Natural killer cell (primary cell): ENCODE measurements around the gene FMO1. TPM values are rescaled to one million over a fixed set of nuclear protein-coding genes. Genes with fewer than 3 reads are reported as not detected.

Experiments
- ATAC-seq, 3 donors: fragments of 150-1000 bp in 2 of 3; fragments of 200-7000 bp in 1 of 3; cut with Tn5 transposase; 1 replicate in 1 of 3; 2 replicates in 2 of 3; pipeline ENCODE4 v1.10.0; 2021; ENCODE audit warnings: mild to moderate bottlenecking in 2 of 3, moderate library complexity in 2 of 3
- DNase-seq, 2 donors: peaks; one replicate each; pipeline versions ENCODE4 v3.0.0 to v3.0.0-alpha.2; 2013 to 2021; ENCODE audit warnings: mixed read lengths in 1 of 2
- H3K27ac ChIP-seq: one replicate; pipeline ENCODE4 v1.5.1; 2013; ENCODE audit warnings: mild to moderate bottlenecking, low read length
- H3K27me3 ChIP-seq: one replicate; pipeline ENCODE4 v1.6.1; 2013; ENCODE audit warnings: low read length; ENCODE audit not compliant: control insufficient read depth, insufficient read depth
- H3K36me3 ChIP-seq: one replicate; pipeline ENCODE4 v1.6.1; 2013; ENCODE audit warnings: low read length; ENCODE audit not compliant: control insufficient read depth, insufficient read depth
- H3K4me1 ChIP-seq: one replicate; pipeline ENCODE4 v1.6.1; 2013; ENCODE audit warnings: low read length; ENCODE audit not compliant: control insufficient read depth, insufficient read depth
- H3K4me3 ChIP-seq: one replicate; pipeline ENCODE4 v1.5.1; 2013; ENCODE audit warnings: low read length
- H3K9me3 ChIP-seq: one replicate; pipeline ENCODE4 v1.6.1; 2013; ENCODE audit warnings: low read length; ENCODE audit not compliant: control insufficient read depth, insufficient read depth
- H3K27ac Mint-ChIP-seq, 2 donors: one replicate each; pipeline ENCODE4 v1.8.0; 2022; ENCODE audit warnings: mild to moderate bottlenecking in 2 of 2, mixed read lengths in 2 of 2, moderate library complexity in 1 of 2
- H3K27me3 Mint-ChIP-seq, 2 donors: one replicate each; pipeline ENCODE4 v1.8.0; 2022; ENCODE audit warnings: low read depth in 2 of 2, mixed read lengths in 2 of 2
- H3K36me3 Mint-ChIP-seq: one replicate; pipeline ENCODE4 v1.8.0; 2022; ENCODE audit warnings: mixed read lengths
- H3K4me1 Mint-ChIP-seq, 2 donors: one replicate each; pipeline ENCODE4 v1.8.0; 2022; ENCODE audit warnings: mixed read lengths in 2 of 2
- H3K4me3 Mint-ChIP-seq: one replicate; pipeline ENCODE4 v1.8.0; 2022; ENCODE audit warnings: mild to moderate bottlenecking, moderate library complexity, mixed read lengths
- H3K9me3 Mint-ChIP-seq, 2 donors: one replicate each; pipeline ENCODE4 v1.8.0; 2022; ENCODE audit warnings: mixed read lengths in 2 of 2
- CTCF ChIP-seq: fragments of 200-600 bp; IDR thresholded peaks from one replicate; pipeline ENCODE4 v1.8.0; 2022; ENCODE audit warnings: antibody characterized with exemption
- WGBS: methylation state at CpG from one replicate; pipeline ENCODE4 v1.1.7; 2013; ENCODE audit warnings: missing lambda C conversion rate; ENCODE audit not compliant: insufficient coverage; 5-methylcytosine and 5-hydroxymethylcytosine counted together
- intact Hi-C: fragments of 100-400 bp; cut with micrococcal nuclease; formaldehyde crosslinking; loops from one replicate; pipeline ENCODE4 v1.14.2; 2022
- total RNA-seq, 4 donors: library from RNA; stranded (reverse); fragments of 120-200 nt in 1 of 4; gene quantifications; one replicate each; pipeline versions ENCODE4 v1.2.3 to v1.2.4, GENCODE V29; 2013 to 2022

Gene FMO1
- total RNA-seq, 3 donors from 2014 or later (not counting 1 experiment from before 2014, with no cell fraction given) = not detected

GRCh38 chr1:171266930-171267329 lies 18.6 kb downstream of the FMO1 start:
- no peak for ATAC-seq
- TF ChIP-seq CTCF = no peak
- H3K27me3 Mint-ChIP-seq = peaks cover 6 to 21% of the 10 kb centered on the region in 2 donors
- no peaks in the 10 kb centered on the region for H3K36me3 Mint-ChIP-seq
- intact Hi-C loops = no loop called here
- Histone ChIP-seq H3K27ac (no peak overlapping the region), H3K36me3 (no peaks in the 10 kb centered on the region), H3K9me3 (no peaks in the 10 kb centered on the region), H3K27me3 (no peaks in the 10 kb centered on the region), H3K4me3 (no peak overlapping the region), H3K4me1 (no peaks in the 10 kb centered on the region)
- DNase-seq = no peak
- H3K4me1 Mint-ChIP-seq = no peaks in the 10 kb centered on the region
- 79% methylated on average over 4 of the region's 4 CpGs for WGBS
- H3K4me3 Mint-ChIP-seq = no peak overlapping the region
- H3K27ac Mint-ChIP-seq = no peak overlapping the region
- no peaks in the 10 kb centered on the region for H3K9me3 Mint-ChIP-seq

GRCh38 chr1:171267391-171267790 lies 19.1 kb downstream of the FMO1 start:
- H3K27me3 ChIP-seq = no peaks in the 10 kb centered on the region
- TF ChIP-seq CTCF = no peak
- Mint-ChIP-seq H3K9me3 (no peaks in the 10 kb centered on the region), H3K4me3 (no peak overlapping the region), H3K4me1 (no peaks in the 10 kb centered on the region), H3K27ac (no peak overlapping the region), H3K27me3 (peaks cover 6 to 21% of the 10 kb centered on the region in 2 donors), H3K36me3 (no peaks in the 10 kb centered on the region)
- no peaks in the 10 kb centered on the region for H3K9me3 ChIP-seq
- DNase-seq = no peak
- H3K36me3 ChIP-seq = no peaks in the 10 kb centered on the region
- no peaks in the 10 kb centered on the region for H3K4me1 ChIP-seq
- intact Hi-C loops = no loop called here
- H3K27ac ChIP-seq = no peak overlapping the region
- ATAC-seq = no peak
- 67% methylated on average over 1 of the region's 1 CpG for WGBS
- H3K4me3 ChIP-seq = no peak overlapping the region

GRCh38 chr1:171270806-171271205 lies 22.5 kb downstream of the FMO1 start:
- intact Hi-C loops = no loop called here
- Mint-ChIP-seq H3K27me3 (peaks cover 6 to 31% of the 10 kb centered on the region in 2 donors), H3K36me3 (no peaks in the 10 kb centered on the region), H3K4me3 (no peak overlapping the region), H3K9me3 (peaks cover 0 to 2% of the 10 kb centered on the region in 2 donors), H3K4me1 (no peaks in the 10 kb centered on the region), H3K27ac (no peak overlapping the region)
- H3K27me3 ChIP-seq = no peaks in the 10 kb centered on the region
- no peak overlapping the region for H3K4me3 ChIP-seq
- H3K9me3 ChIP-seq = no peaks in the 10 kb centered on the region
- no peak for DNase-seq
- WGBS = 100% methylated on average over 2 of the region's 2 CpGs
- no peak for TF ChIP-seq CTCF
- H3K4me1 ChIP-seq = no peaks in the 10 kb centered on the region
- no peak overlapping the region for H3K27ac ChIP-seq
- no peak for ATAC-seq
- no peaks in the 10 kb centered on the region for H3K36me3 ChIP-seq

GRCh38 chr1:171277534-171277933 lies 29.2 kb downstream of the FMO1 start:
- 100% methylated on average over 1 of the region's 2 CpGs for WGBS
- no peak overlapping the region for H3K27ac Mint-ChIP-seq
- no peak for TF ChIP-seq CTCF
- H3K9me3 ChIP-seq = no peaks in the 10 kb centered on the region
- no peak for DNase-seq
- H3K27me3 ChIP-seq = no peaks in the 10 kb centered on the region
- H3K9me3 Mint-ChIP-seq = peaks cover 0 to 2% of the 10 kb centered on the region in 2 donors
- H3K4me1 ChIP-seq = no peaks in the 10 kb centered on the region
- no peaks in the 10 kb centered on the region for H3K36me3 ChIP-seq
- intact Hi-C loops = no loop called here
- no peak for ATAC-seq
- no peak overlapping the region for H3K4me3 Mint-ChIP-seq
- no peak overlapping the region for H3K4me3 ChIP-seq
- no peaks in the 10 kb centered on the region for H3K4me1 Mint-ChIP-seq
- H3K27ac ChIP-seq = no peak overlapping the region
- peaks cover 5 to 38% of the 10 kb centered on the region in 2 donors for H3K27me3 Mint-ChIP-seq
- H3K36me3 Mint-ChIP-seq = no peaks in the 10 kb centered on the region
